Hematopoietic multipotent progenitor cell (in vitro differentiated cells): ENCODE measurements around the gene SHC4. TPM values are rescaled to one million over a fixed set of nuclear protein-coding genes. Genes with fewer than 3 reads are reported as not detected.

Source experiments
- small RNA-seq: library from RNA; depleted of rRNA; stranded (forward); fragments of <200 nt; gene quantifications from one replicate; pipeline ENCODE3, GENCODE V24; 2012
- total RNA-seq: library from RNA; depleted of rRNA; stranded (reverse); fragments of >200 nt; gene quantifications from one replicate; pipeline ENCODE4 v1.2.3, GENCODE V29; 2012

Gene SHC4
- total RNA-seq, 1 donor = 0.81 TPM

Small RNA genes within 50 kb of the gene (small RNA-seq; reads per million reads assigned to genes)
- not detected for gene RF00019

Other genes with a start within 250 kb of the SHC4 start
- gene CEP152, start 152.8 kb downstream of the SHC4 start, total RNA-seq = 4.8 TPM
- gene EID1, start 85.8 kb downstream of the SHC4 start, total RNA-seq = 91.3 TPM
- 22.4 TPM for gene SECISBP2L, start 82.5 kb upstream of the SHC4 start, total RNA-seq
- 15.9 TPM for gene COPS2, start 191.7 kb upstream of the SHC4 start, total RNA-seq
- gene GALK2, start 206.3 kb upstream of the SHC4 start, total RNA-seq = 38.8 TPM